ENCODE data around the gene CYBB.

The CYBB gene

DNA sequence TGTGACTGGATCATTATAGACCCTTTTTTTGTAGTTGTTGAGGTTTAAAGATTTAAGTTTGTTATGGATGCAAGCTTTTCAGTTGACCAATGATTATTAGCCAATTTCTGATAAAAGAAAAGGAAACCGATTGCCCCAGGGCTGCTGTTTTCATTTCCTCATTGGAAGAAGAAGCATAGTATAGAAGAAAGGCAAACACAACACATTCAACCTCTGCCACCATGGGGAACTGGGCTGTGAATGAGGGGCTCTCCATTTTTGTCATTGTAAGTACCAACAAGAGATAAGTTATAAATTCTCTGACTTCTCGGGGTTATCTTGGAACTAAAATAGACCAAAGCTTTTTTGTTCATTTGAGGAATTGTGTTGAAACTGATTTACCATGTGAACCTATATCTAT lies at the start of gene CYBB:
Gene CYBB, plus strand, starts transcription at position 203 of the 400 bp plus-strand sequence. Its CDS starts 19 bp downstream, at position 222.
- no peak for DNase-seq (ENCODE audit: low spot score)
- TF ChIP-seq, protein P1, sequence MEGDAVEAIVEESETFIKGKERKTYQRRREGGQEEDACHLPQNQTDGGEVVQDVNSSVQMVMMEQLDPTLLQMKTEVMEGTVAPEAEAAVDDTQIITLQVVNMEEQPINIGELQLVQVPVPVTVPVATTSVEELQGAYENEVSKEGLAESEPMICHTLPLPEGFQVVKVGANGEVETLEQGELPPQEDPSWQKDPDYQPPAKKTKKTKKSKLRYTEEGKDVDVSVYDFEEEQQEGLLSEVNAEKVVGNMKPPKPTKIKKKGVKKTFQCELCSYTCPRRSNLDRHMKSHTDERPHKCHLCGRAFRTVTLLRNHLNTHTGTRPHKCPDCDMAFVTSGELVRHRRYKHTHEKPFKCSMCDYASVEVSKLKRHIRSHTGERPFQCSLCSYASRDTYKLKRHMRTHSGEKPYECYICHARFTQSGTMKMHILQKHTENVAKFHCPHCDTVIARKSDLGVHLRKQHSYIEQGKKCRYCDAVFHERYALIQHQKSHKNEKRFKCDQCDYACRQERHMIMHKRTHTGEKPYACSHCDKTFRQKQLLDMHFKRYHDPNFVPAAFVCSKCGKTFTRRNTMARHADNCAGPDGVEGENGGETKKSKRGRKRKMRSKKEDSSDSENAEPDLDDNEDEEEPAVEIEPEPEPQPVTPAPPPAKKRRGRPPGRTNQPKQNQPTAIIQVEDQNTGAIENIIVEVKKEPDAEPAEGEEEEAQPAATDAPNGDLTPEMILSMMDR (IDR thresholded peaks at IDR 0.05; ENCODE audit: borderline replicate concordance, control extremely low read depth, extremely low read depth, insufficient read depth, missing control alignments) = no peak
- in situ Hi-C loops (cut with MboI; ENCODE audit: low sequenced_read_pairs, unreplicated experiment) = no loop called here

DNA sequence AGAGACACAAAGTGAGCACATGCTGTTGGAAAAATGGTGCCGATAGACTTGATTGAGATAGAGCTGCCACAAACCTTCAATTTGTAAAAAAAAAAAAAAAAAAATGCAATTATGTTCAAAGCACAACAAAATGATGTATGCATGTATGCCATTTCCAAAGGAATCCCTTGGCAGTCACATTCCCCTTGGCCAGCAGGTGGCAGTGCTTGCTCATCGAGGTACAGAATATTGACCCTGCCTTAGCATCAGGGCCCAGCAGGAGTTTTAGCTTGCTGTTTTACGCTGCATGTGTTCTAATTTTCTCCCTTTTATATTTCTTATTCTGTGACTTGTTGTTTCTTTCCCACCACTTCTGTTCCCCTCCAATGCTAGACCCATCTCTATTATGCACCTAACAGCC lies 34.5 kb upstream of the CYBB start:
- TF ChIP-seq, protein P1 (IDR thresholded peaks at IDR 0.05; ENCODE audit: borderline replicate concordance, control extremely low read depth, extremely low read depth, insufficient read depth, missing control alignments) = peak; percentile 86
- in situ Hi-C loops (cut with MboI; ENCODE audit: low sequenced_read_pairs, unreplicated experiment) = loop anchor here (25.0 kb wide), 1 partner anchor 417 kb away; no protein-coding TSS in a partner anchor
- peak; percentile 58 for DNase-seq (ENCODE audit: low spot score)

DNA sequence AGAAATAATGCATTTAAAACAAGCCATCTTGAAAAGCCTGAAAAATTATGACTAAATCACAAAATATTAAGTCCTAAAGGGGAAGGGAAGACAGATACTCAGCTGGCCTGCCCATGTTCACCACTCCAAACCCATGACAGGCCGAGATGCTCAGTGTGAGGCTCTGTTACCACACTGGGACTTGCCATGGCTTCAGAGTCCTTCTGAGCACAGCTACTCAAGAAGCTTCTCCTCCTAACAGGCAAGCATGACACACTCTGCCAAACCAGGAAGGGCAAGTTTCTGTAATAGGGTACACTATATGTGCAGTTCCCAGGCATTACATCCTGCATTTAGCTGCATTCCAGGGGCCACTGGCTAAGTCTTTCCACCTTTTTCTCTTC lies 34.0 kb upstream of the CYBB start:
- in situ Hi-C loops (cut with MboI; ENCODE audit: low sequenced_read_pairs, unreplicated experiment) = loop anchor here (25.0 kb wide), 1 partner anchor 416 kb away; no protein-coding TSS in a partner anchor
- TF ChIP-seq, protein P1 (IDR thresholded peaks at IDR 0.05; ENCODE audit: borderline replicate concordance, control extremely low read depth, extremely low read depth, insufficient read depth, missing control alignments) = no peak
- no peak for DNase-seq (ENCODE audit: low spot score)

DNA sequence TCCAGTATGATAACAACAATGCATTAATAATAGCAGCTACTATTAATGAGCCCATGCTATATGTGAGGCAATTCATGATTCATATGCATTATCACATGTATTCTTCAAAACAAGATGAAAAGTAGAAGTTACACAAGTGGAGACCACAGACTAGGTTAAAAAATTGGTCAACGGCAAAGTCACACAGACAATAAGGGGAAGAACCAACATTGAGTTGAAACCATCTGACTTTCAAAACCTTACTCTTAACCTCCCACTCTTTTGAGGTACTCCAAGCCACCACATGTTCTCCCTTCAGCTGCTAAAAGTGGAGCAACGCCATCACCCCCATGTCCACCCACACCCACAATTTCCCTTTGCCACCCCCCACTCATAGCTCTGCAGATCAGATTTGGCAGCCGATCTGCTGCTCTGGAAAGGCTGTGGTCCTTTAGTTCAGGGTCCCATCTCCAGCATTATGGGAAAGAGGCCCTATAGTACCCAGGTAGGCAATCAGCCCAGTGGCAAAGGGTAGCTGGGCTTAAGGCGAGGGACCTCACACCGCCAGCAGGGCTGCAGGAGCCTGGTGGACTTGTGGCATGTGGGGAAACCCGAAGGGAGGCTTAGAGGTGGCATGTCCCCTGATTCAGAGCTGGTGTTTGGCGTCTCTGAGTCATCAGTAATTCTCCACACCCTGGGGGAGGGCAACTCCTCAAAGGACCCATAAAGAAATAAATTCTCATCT lies 33.5 kb upstream of the CYBB start:
- TF ChIP-seq, protein P1 (IDR thresholded peaks at IDR 0.05; ENCODE audit: borderline replicate concordance, control extremely low read depth, extremely low read depth, insufficient read depth, missing control alignments) = no peak
- in situ Hi-C loops (cut with MboI; ENCODE audit: low sequenced_read_pairs, unreplicated experiment) = loop anchor here (25.0 kb wide), 1 partner anchor 416 kb away; no protein-coding TSS in a partner anchor
- DNase-seq (ENCODE audit: low spot score) = peak; percentile 40

DNA sequence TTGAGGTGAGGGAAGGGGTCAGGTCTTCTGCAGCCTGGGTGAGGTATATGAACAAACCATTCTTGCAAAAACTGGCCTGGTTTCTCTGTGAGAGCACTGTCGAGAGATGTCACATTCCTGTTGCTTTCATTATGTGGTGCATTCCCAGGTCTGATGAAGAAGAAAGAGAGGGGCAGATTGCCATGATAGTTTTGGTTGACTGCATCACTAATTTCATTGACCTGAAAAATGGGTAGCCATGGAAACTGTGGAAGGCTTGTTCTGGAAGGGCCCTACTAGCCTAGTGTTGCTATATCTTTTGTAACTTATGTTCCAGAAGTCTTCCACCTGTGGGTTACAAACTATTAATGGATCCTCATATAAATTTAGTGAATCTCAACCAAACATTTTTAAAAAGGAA lies 32.9 kb upstream of the CYBB start:
- no peak for DNase-seq (ENCODE audit: low spot score)
- in situ Hi-C loops (cut with MboI; ENCODE audit: low sequenced_read_pairs, unreplicated experiment) = loop anchor here (25.0 kb wide), 1 partner anchor 415 kb away; no protein-coding TSS in a partner anchor
- TF ChIP-seq, protein P1 (IDR thresholded peaks at IDR 0.05; ENCODE audit: borderline replicate concordance, control extremely low read depth, extremely low read depth, insufficient read depth, missing control alignments) = no peak

DNA sequence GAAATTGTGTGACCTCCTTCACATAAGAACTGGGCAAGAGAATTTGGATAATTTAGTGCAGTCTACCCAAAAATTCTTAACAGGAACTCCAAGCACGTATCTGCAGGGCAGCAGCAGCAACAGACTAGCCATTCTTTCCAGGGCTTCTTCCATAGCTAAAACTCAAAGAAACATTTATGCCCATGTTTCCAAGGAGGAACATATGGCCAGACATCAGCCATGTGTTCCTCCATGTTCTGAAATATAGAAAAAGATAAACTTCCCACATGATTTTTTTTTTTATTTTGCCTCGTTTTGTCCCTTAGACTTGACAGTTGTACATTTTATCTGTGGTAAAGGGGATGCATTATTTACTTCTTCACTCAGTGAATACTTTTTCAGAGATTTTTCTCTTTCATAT lies 27.6 kb upstream of the CYBB start:
- in situ Hi-C loops (cut with MboI; ENCODE audit: low sequenced_read_pairs, unreplicated experiment) = no loop called here
- no peak for DNase-seq (ENCODE audit: low spot score)
- TF ChIP-seq, protein P1 (IDR thresholded peaks at IDR 0.05; ENCODE audit: borderline replicate concordance, control extremely low read depth, extremely low read depth, insufficient read depth, missing control alignments) = no peak
